Neural progenitor cell (in vitro differentiated cells): ENCODE data around the gene SLC25A13.

Experiments
- EZH2 ChIP-seq: fragments of 200-600 bp; sonication (generic); IDR thresholded peaks from 2 replicates; pipeline ENCODE4 v1.6.1; 2017; ENCODE audit warnings: antibody characterized with exemption, mild to moderate bottlenecking, moderate library complexity
- EZH2phosphoT487 ChIP-seq: fragments of 200-600 bp; sonication (generic); IDR thresholded peaks from 2 replicates; pipeline ENCODE4 v1.6.1; 2017; ENCODE audit warnings: antibody characterized with exemption
- TF ChIP-seq, protein P1 (sequence below): fragments of 200-600 bp; sonication (generic); IDR thresholded peaks from 2 replicates; pipeline ENCODE4 v1.5.1; 2017; ENCODE audit warnings: antibody characterized with exemption, mild to moderate bottlenecking

DNA sequence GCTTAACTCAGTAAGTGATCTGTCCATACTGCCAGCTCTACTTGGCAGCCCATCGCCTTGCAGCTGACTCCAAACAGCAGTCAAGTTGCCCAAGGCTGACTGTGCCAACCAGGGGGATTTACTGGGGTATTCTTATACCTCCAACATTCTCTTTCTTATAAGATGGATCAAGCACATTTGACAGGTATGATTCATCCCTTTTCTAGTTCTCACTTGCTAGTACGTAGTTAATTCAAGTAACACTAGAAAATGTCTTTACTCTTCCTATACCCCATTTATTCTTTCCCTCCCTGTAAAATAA, 77.0 kb downstream of the SLC25A13 start:
- TF ChIP-seq, protein P1, sequence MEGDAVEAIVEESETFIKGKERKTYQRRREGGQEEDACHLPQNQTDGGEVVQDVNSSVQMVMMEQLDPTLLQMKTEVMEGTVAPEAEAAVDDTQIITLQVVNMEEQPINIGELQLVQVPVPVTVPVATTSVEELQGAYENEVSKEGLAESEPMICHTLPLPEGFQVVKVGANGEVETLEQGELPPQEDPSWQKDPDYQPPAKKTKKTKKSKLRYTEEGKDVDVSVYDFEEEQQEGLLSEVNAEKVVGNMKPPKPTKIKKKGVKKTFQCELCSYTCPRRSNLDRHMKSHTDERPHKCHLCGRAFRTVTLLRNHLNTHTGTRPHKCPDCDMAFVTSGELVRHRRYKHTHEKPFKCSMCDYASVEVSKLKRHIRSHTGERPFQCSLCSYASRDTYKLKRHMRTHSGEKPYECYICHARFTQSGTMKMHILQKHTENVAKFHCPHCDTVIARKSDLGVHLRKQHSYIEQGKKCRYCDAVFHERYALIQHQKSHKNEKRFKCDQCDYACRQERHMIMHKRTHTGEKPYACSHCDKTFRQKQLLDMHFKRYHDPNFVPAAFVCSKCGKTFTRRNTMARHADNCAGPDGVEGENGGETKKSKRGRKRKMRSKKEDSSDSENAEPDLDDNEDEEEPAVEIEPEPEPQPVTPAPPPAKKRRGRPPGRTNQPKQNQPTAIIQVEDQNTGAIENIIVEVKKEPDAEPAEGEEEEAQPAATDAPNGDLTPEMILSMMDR = no peak
- TF ChIP-seq EZH2 (no peak), EZH2phosphoT487 (no peak)
